NB4 (cell line): ENCODE data around the gene FMNL2.

Source experiments
- MYC ChIP-seq: IDR thresholded peaks from 2 replicates; pipeline ENCODE4 v1.6.1; 2011; ENCODE audit warnings: low read depth, low read length
- TF ChIP-seq, protein P1 (sequence below): IDR thresholded peaks from 2 replicates; pipeline ENCODE4 v1.6.1; 2011; ENCODE audit warnings: low read depth, low read length
- TF ChIP-seq, protein P2 (sequence below): IDR thresholded peaks from one replicate; pipeline ENCODE4 v1.5.1; 2012; ENCODE audit warnings: low read depth, low read length

DNA sequence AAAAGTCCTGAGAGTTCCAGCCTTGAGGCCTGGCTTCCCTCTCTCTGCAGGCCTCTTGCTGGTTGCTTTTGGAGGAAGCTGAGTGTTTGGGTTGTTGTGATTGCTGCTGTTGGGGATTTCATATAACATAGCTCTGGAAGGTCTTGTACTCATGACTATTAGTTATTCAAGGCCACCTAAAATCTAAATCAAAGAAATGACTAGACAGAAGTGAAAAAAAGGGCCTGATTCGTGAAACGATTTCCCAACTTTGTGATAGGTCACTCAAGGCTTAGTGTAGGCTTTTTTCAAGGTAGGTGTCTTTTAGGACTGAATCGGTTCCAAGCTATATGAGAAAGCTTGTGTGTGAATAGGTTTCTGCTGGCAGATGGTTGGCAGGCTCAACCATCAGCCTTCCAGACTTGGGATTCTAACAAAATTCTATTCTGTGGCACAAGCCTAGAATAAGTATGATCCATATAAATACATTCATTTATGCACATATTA is 164.4 kb downstream of the FMNL2 start:
- TF ChIP-seq, protein P1, sequence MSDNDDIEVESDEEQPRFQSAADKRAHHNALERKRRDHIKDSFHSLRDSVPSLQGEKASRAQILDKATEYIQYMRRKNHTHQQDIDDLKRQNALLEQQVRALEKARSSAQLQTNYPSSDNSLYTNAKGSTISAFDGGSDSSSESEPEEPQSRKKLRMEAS, result no peak
- TF ChIP-seq, protein P2, sequence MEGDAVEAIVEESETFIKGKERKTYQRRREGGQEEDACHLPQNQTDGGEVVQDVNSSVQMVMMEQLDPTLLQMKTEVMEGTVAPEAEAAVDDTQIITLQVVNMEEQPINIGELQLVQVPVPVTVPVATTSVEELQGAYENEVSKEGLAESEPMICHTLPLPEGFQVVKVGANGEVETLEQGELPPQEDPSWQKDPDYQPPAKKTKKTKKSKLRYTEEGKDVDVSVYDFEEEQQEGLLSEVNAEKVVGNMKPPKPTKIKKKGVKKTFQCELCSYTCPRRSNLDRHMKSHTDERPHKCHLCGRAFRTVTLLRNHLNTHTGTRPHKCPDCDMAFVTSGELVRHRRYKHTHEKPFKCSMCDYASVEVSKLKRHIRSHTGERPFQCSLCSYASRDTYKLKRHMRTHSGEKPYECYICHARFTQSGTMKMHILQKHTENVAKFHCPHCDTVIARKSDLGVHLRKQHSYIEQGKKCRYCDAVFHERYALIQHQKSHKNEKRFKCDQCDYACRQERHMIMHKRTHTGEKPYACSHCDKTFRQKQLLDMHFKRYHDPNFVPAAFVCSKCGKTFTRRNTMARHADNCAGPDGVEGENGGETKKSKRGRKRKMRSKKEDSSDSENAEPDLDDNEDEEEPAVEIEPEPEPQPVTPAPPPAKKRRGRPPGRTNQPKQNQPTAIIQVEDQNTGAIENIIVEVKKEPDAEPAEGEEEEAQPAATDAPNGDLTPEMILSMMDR, result no peak
- no peak for TF ChIP-seq MYC
